Activated T-helper 2 cell treated with anti-CD3 and anti-CD28 coated beads, Interferon-gamma antibody, Interleukin-2, Interleukin-4, amounts not matched to agents 10 μg/mL and 5 μg/mL and 100 μg/mL, durations not matched to agents 14 hours and 24 hours and 36 hours (primary cell): ENCODE data around the gene BLTP1. TPM values are rescaled to one million over a fixed set of nuclear protein-coding genes. Genes with fewer than 3 reads are reported as not detected.

Experiments used
- DNase-seq: peaks from one replicate; pipeline ENCODE4 v3.0.0; 2021; ENCODE audit warnings: low spot score
- H3K27ac Mint-ChIP-seq: one replicate; pipeline ENCODE4 v1.8.0; 2021; ENCODE audit warnings: mixed read lengths
- H3K27me3 Mint-ChIP-seq: one replicate; pipeline ENCODE4 v1.8.0; 2021; ENCODE audit warnings: low read depth, mixed read lengths
- H3K36me3 Mint-ChIP-seq: one replicate; pipeline ENCODE4 v1.8.0; 2021; ENCODE audit warnings: low read depth, mixed read lengths
- H3K4me1 Mint-ChIP-seq: one replicate; pipeline ENCODE4 v1.8.0; 2021; ENCODE audit warnings: low read depth, mixed read lengths
- H3K4me3 Mint-ChIP-seq: one replicate; pipeline ENCODE4 v1.8.0; 2021; ENCODE audit warnings: low read depth, mild to moderate bottlenecking, moderate library complexity, mixed read lengths
- H3K9me3 Mint-ChIP-seq: one replicate; pipeline ENCODE4 v1.8.0; 2021; ENCODE audit warnings: mixed read lengths
- intact Hi-C: fragments of 100-400 bp; cut with micrococcal nuclease; formaldehyde crosslinking; loops from one replicate; pipeline ENCODE4 v1.15.1; 2023
- total RNA-seq: library from RNA; stranded (reverse); gene quantifications from 2 replicates; pipeline ENCODE4 v1.2.3, GENCODE V29; 2022

Gene BLTP1
- total RNA-seq, 1 donor from 2014 or later, result 32.6 TPM

DNA sequence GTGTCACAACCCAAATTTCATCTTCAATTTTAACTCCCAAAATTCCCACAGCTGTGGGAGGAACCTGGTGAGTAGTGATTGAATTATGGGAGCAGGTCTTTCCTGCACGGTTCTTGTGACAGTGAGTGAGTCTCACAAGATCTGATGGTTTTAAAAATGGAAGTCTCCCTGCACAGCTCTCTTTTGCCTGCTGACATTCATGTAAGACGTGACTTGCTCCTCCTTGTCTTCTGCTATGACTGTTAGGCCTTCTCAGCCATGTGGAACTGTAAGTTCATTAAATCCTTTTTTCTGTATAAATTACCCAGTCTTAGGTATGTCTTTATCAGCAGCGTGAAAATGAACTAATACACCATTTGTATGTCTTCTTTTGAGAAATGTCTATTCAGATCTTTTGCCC lies 13.0 kb upstream of the BLTP1 start:
- intact Hi-C loops, result no loop called here
- no peak for DNase-seq
- peaks cover 15% of the 10 kb centered on the region for H3K27me3 Mint-ChIP-seq
- no peak overlapping the region for H3K4me3 Mint-ChIP-seq
- no peaks in the 10 kb centered on the region for H3K36me3 Mint-ChIP-seq
- no peaks in the 10 kb centered on the region for H3K4me1 Mint-ChIP-seq
- no peak overlapping the region for H3K27ac Mint-ChIP-seq
- no peaks in the 10 kb centered on the region for H3K9me3 Mint-ChIP-seq

DNA sequence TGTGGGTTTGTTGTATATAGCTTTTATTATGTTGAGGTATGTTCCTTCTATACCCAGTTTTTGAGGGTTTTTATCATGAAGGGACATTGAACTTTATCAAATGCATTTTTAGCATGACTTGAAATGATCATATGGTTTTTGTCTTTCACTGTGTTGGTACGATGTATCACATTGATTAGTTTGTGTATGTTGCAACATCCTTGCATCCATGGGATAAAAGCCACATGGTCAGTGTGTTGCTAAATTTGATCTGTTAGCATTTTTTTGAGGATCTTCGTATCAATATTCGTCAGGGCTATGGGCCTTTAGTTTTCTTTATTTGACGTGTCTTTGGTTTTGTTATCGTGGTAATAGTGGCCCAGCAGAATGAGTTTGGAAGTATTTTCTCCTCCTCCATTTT lies 11.3 kb upstream of the BLTP1 start:
- no peak overlapping the region for H3K27ac Mint-ChIP-seq
- no peaks in the 10 kb centered on the region for H3K4me1 Mint-ChIP-seq
- peaks cover 18% of the 10 kb centered on the region for H3K27me3 Mint-ChIP-seq
- no peaks in the 10 kb centered on the region for H3K36me3 Mint-ChIP-seq
- H3K9me3 Mint-ChIP-seq, result no peaks in the 10 kb centered on the region
- H3K4me3 Mint-ChIP-seq, result no peak overlapping the region
- DNase-seq, result no peak
- intact Hi-C loops, result no loop called here

DNA sequence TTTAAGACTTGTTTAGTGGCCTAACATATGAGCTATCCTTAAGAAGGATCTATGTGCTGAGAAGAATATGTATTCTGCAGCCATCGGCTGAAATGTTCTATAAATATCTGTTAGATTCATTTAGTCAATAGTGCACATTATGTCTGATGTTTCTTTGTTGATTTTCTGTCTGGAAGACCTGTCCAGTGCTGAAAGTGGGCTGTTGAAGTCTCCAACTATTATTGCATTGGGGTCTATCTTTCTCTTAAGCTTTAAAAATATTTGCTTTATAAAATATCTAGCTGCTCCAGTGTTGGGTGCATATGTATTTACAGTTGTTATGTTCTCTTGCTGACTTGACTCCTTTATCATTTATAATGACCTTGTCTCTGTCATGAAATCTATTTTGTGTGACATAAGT lies 9.4 kb upstream of the BLTP1 start:
- no peaks in the 10 kb centered on the region for H3K36me3 Mint-ChIP-seq
- no peak overlapping the region for H3K27ac Mint-ChIP-seq
- H3K4me3 Mint-ChIP-seq, result no peak overlapping the region
- peaks cover 18% of the 10 kb centered on the region for H3K27me3 Mint-ChIP-seq
- H3K4me1 Mint-ChIP-seq, result peaks cover 4% of the 10 kb centered on the region
- intact Hi-C loops, result no loop called here
- H3K9me3 Mint-ChIP-seq, result no peaks in the 10 kb centered on the region
- no peak for DNase-seq

DNA sequence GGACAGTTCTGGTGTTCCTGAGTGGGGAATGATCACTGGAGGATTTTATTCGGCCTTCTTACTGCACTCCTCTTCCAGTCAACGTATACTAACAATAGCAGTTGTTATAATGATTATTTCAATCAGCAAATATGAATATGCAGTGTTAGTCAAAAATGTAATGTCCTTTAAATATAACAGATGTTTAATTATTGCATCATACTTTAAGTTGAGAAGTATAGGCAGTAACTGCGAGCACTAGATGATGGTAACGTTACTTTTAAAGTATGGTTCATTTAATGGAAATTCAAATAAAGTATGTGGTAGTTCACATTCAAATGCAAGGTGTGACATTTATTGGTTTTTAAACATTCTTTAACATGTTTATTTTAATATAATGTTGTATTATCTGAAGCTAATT lies 5.5 kb upstream of the BLTP1 start:
- Mint-ChIP-seq H3K27ac (no peak overlapping the region), H3K4me1 (peaks cover 16% of the 10 kb centered on the region), H3K27me3 (peaks cover 14% of the 10 kb centered on the region), H3K9me3 (no peaks in the 10 kb centered on the region), H3K36me3 (no peaks in the 10 kb centered on the region), H3K4me3 (no peak overlapping the region)
- intact Hi-C loops, result no loop called here
- no peak for DNase-seq

DNA sequence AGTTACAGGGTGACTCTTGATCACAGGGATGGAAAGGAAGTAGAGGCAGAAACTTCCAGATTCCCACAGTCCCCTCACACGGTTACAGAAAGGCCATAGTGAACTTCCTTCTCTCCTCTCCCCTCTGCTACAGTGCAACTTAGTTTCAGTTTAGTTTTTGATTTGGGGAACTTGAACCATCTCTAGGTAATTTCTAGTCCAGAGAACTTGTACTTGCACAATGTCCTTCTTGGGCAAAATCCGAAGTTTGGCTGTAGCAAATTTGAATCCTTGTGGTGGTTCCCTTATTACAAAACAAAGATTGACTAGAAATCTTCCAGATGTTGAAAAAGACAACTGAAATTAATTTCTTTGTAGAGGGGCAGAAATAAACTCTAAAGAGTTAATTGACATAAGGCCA lies 1.2 kb upstream of the BLTP1 start:
- Mint-ChIP-seq H3K36me3 (peaks cover 17% of the 10 kb centered on the region), H3K27me3 (no peaks in the 10 kb centered on the region), H3K9me3 (no peaks in the 10 kb centered on the region), H3K27ac (peak overlapping the region; percentile 19), H3K4me3 (peak overlapping the region; percentile 98), H3K4me1 (peaks cover 38% of the 10 kb centered on the region)
- DNase-seq, result no peak
- intact Hi-C loops, result loop anchor here (5.0 to 10.0 kb wide), 5 partner anchors 199 to 1244 kb away; partner anchors contain the start of genes CCNA2, SPRY1 and TRPC3

DNA sequence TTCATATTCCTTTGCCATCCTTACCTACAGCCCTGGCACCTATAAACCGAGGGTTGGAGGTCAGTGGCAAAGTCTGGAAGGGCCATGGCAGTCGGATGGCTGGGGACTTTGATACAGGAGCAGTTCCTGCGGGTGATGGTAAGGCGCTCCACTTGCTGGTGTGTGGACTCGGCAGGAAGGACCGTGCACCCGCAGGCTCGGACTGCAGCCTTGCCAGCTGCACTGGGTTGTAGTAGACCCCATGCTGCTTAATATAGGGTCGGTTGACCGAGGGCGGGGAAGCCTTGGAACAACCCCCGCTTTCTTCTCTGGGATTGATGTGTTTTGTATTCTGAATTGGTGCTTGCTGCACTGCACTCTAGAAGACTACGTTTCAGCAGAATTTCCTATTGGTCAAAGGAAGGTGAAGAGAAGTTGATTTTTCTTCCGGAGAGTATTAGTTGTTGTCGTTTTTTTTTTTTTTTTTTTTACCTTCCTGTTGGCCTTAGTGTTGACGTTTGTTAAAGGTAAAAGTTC lies 638 bp downstream of the BLTP1 start:
- Mint-ChIP-seq H3K36me3 (peaks cover 32% of the 10 kb centered on the region), H3K9me3 (no peaks in the 10 kb centered on the region), H3K4me1 (peaks cover 49% of the 10 kb centered on the region), H3K4me3 (peak overlapping the region; percentile 98), H3K27me3 (no peaks in the 10 kb centered on the region), H3K27ac (peak overlapping the region; percentile 89)
- intact Hi-C loops, result loop anchor here (1.0 to 10.0 kb wide), 8 partner anchors 22 to 1242 kb away; partner anchors contain the start of genes CCNA2, SPRY1 and TRPC3
- peak; percentile 34 for DNase-seq

DNA sequence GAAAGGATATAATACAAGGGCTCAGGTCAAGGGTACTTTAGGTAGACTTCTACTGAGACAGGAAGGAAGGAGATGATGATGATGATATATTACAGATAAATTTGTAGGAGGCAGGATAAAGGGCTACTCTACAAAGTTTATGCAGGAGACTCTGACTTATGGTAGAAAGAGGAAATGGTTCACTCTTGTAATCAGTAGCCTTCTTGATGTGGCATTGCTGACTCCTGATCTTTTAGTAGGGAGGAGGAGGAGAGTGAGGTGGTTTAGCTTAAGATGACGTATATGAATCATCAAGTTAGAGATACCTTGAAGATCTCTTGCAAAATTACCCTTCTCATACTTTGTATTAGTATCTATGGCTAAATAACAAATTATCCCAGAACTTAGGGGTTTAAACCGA lies 4.7 kb downstream of the BLTP1 start:
- peak overlapping the region; percentile 13 for H3K27ac Mint-ChIP-seq
- no peaks in the 10 kb centered on the region for H3K9me3 Mint-ChIP-seq
- no peak overlapping the region for H3K4me3 Mint-ChIP-seq
- peaks cover 42% of the 10 kb centered on the region for H3K36me3 Mint-ChIP-seq
- no peak for DNase-seq
- intact Hi-C loops, result loop anchor here (10.0 kb wide), 2 partner anchors 558 to 1238 kb away; partner anchors contain the start of gene SPRY1
- H3K27me3 Mint-ChIP-seq, result no peaks in the 10 kb centered on the region
- H3K4me1 Mint-ChIP-seq, result peaks cover 37% of the 10 kb centered on the region

DNA sequence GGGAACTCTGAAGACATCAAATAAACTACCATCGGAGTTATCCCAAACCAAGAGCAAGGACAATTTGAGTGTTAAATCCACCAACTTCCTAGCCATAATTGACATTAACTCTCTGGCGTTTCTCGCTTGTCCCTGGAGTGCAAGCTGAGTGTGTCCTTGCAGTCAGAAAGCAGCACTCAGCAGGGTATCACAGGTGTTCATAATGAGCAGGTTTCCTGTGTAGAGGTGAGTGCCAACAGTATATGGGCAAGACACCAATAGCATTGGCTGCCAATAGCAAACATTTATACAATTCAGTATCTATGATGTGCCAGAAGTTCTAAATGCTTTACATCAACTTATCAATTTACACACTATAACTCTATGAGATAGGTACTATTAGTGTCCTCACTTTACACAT lies 11.2 kb downstream of the BLTP1 start:
- H3K9me3 Mint-ChIP-seq, result no peaks in the 10 kb centered on the region
- peaks cover 7% of the 10 kb centered on the region for H3K4me1 Mint-ChIP-seq
- DNase-seq, result no peak
- H3K27me3 Mint-ChIP-seq, result no peaks in the 10 kb centered on the region
- H3K36me3 Mint-ChIP-seq, result peaks cover 16% of the 10 kb centered on the region
- intact Hi-C loops, result no loop called here
- no peak overlapping the region for H3K27ac Mint-ChIP-seq
- no peak overlapping the region for H3K4me3 Mint-ChIP-seq

DNA sequence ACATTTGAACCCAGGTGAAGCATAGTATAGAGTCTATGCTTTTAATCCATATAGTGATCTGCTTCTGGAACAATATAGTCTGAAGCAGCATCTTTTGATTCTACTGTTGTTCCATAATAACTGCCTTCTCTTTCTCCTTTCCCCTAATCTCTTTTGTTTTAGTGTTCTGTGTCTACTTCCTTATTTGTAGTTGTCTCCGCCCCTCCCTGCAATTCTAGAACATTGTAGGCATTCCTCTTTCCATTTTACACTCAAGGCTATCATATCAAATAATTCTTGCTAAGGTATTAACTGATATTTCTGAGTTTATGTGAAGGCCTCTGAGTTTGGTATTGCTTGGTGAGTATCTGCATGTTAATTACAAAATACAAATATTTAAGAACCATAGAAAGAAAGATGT lies 11.6 kb downstream of the BLTP1 start:
- no peak for DNase-seq
- no peaks in the 10 kb centered on the region for H3K27me3 Mint-ChIP-seq
- no peak overlapping the region for H3K27ac Mint-ChIP-seq
- no peak overlapping the region for H3K4me3 Mint-ChIP-seq
- H3K4me1 Mint-ChIP-seq, result peaks cover 7% of the 10 kb centered on the region
- no peaks in the 10 kb centered on the region for H3K9me3 Mint-ChIP-seq
- intact Hi-C loops, result no loop called here
- H3K36me3 Mint-ChIP-seq, result peaks cover 16% of the 10 kb centered on the region

DNA sequence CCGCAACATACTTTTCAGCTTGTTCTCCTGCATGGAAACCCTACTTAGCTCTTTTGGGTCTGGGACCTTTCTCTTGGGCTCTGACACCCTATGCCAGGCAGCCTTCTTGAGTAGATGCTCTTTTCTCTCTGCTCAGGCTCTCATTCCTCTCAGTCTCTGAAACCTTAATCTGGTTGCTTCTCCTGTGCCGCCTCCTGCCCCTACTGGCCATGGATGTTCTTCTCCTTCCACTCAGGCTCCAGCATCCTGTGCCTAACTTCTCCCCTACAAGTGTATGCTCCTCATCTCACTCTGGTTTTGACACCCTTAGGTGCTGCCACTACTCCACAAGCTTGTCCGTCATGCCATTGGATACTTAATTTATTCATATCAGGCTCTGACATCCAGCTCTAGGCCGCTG lies 15.2 kb downstream of the BLTP1 start:
- peaks cover 9% of the 10 kb centered on the region for H3K4me1 Mint-ChIP-seq

DNA sequence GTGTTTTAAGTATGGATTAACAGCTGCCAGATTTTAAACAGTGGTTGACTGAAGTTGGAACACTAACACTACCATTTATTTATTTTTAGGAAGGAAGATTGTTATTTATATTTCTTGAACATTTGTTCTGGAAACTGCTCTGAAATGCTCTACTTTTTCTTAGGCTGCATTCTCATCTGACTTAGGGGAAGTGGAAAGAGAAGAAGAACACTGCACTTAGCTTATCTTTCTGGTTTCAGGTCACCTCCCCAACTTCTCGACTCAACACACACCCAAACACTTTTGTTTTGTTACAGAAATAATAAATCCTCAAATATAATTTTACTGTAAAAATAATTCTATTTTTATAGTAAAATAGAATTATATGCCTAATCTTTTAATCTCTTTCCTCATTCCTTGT lies 18.6 kb downstream of the BLTP1 start:
- DNase-seq, result no peak
- no peaks in the 10 kb centered on the region for H3K27me3 Mint-ChIP-seq
- no peak overlapping the region for H3K4me3 Mint-ChIP-seq
- H3K4me1 Mint-ChIP-seq, result peaks cover 7% of the 10 kb centered on the region
- peaks cover 26% of the 10 kb centered on the region for H3K36me3 Mint-ChIP-seq
- intact Hi-C loops, result no loop called here
- H3K27ac Mint-ChIP-seq, result no peak overlapping the region
- H3K9me3 Mint-ChIP-seq, result no peaks in the 10 kb centered on the region

More for the DNA sequence above, 15.2 kb downstream of the BLTP1 start:
- intact Hi-C loops, result no loop called here
- H3K4me3 Mint-ChIP-seq, result no peak overlapping the region
- no peak overlapping the region for H3K27ac Mint-ChIP-seq
- H3K27me3 Mint-ChIP-seq, result no peaks in the 10 kb centered on the region
- H3K9me3 Mint-ChIP-seq, result no peaks in the 10 kb centered on the region
- peaks cover 10% of the 10 kb centered on the region for H3K36me3 Mint-ChIP-seq
- DNase-seq, result no peak

DNA sequence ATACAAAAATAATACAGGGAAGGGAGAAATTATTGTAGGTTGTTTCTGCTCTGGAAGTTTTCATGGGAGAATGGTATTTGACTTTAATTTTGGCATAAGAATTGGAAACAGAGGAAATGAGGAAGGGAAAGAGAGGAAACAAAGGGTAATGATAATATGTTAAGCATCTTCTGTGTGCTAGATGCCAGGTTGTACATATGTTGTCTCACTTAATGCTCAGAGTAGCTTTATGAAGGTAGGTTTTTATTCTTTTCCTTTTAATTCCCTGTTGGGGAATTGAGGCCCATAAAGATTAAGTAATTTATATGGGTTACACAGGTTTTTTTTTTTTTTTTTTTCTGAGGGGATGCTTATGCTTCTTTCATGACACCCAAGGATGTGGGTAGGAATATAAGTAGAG lies 19.2 kb downstream of the BLTP1 start:
- DNase-seq, result no peak
- Mint-ChIP-seq H3K9me3 (no peaks in the 10 kb centered on the region), H3K4me3 (no peak overlapping the region), H3K27me3 (no peaks in the 10 kb centered on the region), H3K27ac (no peak overlapping the region), H3K4me1 (peaks cover 7% of the 10 kb centered on the region), H3K36me3 (peaks cover 26% of the 10 kb centered on the region)
- intact Hi-C loops, result no loop called here

DNA sequence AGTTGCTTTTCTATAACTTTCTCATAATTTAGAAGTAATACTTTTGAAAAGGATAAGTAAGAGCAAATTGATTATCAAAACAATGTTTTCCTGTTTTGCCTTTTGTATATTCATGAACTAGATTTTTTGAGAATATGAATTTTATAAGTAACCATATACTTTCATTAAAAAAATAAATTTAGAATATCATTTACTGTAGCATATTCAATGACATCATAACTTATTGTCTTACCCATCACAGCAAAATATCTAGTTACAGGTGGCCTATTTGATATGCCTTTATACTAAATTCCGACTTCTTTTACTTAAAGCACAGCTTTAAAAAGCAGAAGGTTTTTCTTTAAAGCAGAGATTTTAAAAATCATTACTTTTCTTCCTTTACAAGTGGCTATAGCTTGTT lies 20.1 kb downstream of the BLTP1 start:
- intact Hi-C loops, result no loop called here
- no peak for DNase-seq
- H3K4me1 Mint-ChIP-seq, result peaks cover 7% of the 10 kb centered on the region
- peaks cover 32% of the 10 kb centered on the region for H3K36me3 Mint-ChIP-seq
- H3K27me3 Mint-ChIP-seq, result no peaks in the 10 kb centered on the region
- H3K27ac Mint-ChIP-seq, result no peak overlapping the region
- H3K9me3 Mint-ChIP-seq, result no peaks in the 10 kb centered on the region
- no peak overlapping the region for H3K4me3 Mint-ChIP-seq

DNA sequence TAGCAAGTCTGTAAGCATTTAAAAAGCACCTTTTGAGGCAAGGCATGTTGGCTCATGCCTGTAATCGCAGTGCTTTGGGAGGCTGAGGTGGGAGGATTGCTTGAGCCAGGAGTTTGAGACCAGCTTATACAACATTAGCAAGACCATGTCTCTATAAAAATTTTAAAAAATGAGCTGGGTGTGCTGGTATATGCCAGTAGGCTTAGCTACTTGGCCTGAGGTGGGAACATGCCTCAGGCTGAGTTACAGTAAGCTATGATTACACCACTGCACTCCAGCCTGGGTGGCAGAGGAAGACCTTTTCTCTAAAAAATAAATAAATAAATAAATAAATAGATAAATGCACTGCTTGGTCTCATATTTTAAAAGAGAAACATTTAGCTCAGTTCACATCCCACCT lies 26.8 kb downstream of the BLTP1 start:
- intact Hi-C loops, result no loop called here
- H3K27me3 Mint-ChIP-seq, result no peaks in the 10 kb centered on the region
- H3K36me3 Mint-ChIP-seq, result peaks cover 43% of the 10 kb centered on the region
- H3K4me3 Mint-ChIP-seq, result no peak overlapping the region
- H3K27ac Mint-ChIP-seq, result no peak overlapping the region
- H3K4me1 Mint-ChIP-seq, result peaks cover 2% of the 10 kb centered on the region
- no peaks in the 10 kb centered on the region for H3K9me3 Mint-ChIP-seq
- DNase-seq, result no peak
